Measurements from ENCODE around the gene ATP10D.

DNA sequence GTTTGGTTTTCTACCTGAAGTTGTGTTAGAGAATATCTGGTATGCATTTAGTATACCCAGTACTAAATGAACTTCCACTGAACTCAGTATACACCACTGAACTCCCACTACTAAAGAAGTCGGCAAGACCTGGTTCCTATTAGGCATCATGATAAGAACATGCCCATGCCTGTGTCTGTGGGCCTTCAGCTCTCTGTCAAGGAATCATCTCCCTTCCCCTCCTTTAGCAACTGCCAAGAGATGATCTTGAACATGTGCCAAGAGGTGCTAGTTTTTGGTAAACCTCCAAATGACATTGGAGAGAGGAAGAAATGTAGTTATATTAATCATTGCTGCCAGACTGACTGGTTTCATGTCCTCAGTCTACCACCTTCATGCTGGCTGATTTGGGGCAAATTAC, 113.2 kb downstream of the ATP10D start:
- TF ChIP-seq YY1 (IDR thresholded peaks at IDR 0.05; ENCODE audit: insufficient read depth, insufficient read length), result no peak
- TF ChIP-seq ZNF274 (IDR thresholded peaks at IDR 0.05; ENCODE audit: low read depth, low read length), result no peak
